Heart left ventricle (tissue), 13 donors: ENCODE results near the gene NCOA4.

Experiments used
- POLR2A ChIP-seq, 2 donors: fragments of 450-650 bp; IDR thresholded peaks; one replicate each; pipeline ENCODE4 v1.6.1; 2017; ENCODE audit warnings: antibody characterized with exemption in 2 of 2, mild to moderate bottlenecking in 2 of 2, moderate library complexity in 2 of 2
- TF ChIP-seq, protein P1 (sequence below), 12 donors: fragments of 200-600 bp; sonication (generic) in 4 of 12; IDR thresholded peaks; one replicate each; pipeline versions ENCODE4 v1.5.0 to v1.8.0; 2018 to 2022; ENCODE audit warnings: antibody characterized with exemption in 12 of 12, mild to moderate bottlenecking in 5 of 12
- donor health status: ischemic (EF 13 %, LVEDD 7.1; RV severe dilation, severe dysfunction).
- donor health status: DM: no; HTN: yes; CAD: no.
- donor health status: DM: no; HTN: no; CAD: no.
- donor health status: ischemic (EF 25% LVEDD 6.9; RV normal size, moderate dysfunction).
- donor health status: ischemic (EF 25% LVEDD 5.7; RV mildly dilated, moderate dysfunction).
- donor health status: ischemic (EF 35%, LVEDD 5.7; RV mildly dilated, moderate dysfunction).
- donor health status: nonischemic (EF 11% LVEDD 7.7; RV severe dilation, severe dysfunction).
- donor health status: DM: yes; HTN: yes; CAD: no.
- donor health status: PGD.
- donor health status: ischemic (EF 29% LVEDD 5.4; RV normal size, mild dysfunction).
- donor health status: nonischemic (EF 23%, LVEDD 6.1; RV moderate dilation, normal function).

DNA sequence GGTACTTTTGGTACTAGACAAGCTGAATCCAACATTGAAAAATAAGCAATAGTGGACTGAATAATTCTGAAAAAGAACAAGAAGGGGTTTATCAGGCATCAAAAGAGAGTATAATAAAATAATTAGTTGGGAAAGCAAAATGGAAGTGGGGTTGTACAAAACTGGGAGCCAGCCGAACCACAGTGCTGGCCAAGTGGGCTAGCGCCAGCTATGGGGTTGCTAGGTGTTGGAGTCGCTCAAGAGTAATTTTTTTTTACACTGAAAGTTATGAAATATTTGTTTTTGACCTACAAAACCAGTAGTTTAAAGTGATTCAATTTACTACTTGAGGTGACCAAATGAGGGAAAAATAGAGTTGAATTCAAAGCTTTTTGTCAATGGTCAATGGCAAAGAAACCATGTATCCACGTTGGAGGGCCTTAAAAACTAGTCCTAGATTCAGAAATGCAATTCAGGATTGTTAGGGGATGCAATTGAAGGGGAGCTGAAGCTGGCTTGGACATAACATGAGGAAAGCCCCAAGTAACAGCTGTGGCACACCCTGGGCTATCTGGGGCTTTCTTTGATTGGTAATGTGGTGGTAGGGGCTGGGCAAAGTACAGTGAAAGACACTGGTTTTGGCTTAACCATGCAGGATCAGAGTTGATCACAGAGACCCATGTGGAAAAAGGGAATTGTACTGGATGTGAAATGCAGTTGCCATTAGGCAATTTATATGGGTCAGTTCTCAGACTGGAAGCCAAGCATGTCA, 43.9 kb upstream of the NCOA4 start:
- TF ChIP-seq, protein P1, sequence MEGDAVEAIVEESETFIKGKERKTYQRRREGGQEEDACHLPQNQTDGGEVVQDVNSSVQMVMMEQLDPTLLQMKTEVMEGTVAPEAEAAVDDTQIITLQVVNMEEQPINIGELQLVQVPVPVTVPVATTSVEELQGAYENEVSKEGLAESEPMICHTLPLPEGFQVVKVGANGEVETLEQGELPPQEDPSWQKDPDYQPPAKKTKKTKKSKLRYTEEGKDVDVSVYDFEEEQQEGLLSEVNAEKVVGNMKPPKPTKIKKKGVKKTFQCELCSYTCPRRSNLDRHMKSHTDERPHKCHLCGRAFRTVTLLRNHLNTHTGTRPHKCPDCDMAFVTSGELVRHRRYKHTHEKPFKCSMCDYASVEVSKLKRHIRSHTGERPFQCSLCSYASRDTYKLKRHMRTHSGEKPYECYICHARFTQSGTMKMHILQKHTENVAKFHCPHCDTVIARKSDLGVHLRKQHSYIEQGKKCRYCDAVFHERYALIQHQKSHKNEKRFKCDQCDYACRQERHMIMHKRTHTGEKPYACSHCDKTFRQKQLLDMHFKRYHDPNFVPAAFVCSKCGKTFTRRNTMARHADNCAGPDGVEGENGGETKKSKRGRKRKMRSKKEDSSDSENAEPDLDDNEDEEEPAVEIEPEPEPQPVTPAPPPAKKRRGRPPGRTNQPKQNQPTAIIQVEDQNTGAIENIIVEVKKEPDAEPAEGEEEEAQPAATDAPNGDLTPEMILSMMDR (IDR thresholded peaks at IDR 0.05) = no peak
- no peak for TF ChIP-seq POLR2A (IDR thresholded peaks at IDR 0.05)
